Sciatic nerve (tissue), 2 donors: ENCODE measurements around the gene WTAP. TPM values are rescaled to one million over a fixed set of nuclear protein-coding genes. Genes with fewer than 3 reads are reported as not detected.

Source experiments
- ATAC-seq: fragments of 200-7000 bp; cut with Tn5 transposase; one replicate; pipeline ENCODE4 v1.9.1; 2020; ENCODE audit warnings: mild to moderate bottlenecking, moderate library complexity
- DNase-seq: peaks from one replicate; pipeline ENCODE4 v3.0.0-alpha.2; 2020; ENCODE audit warnings: low spot score
- intact Hi-C: fragments of 100-400 bp; cut with DNase I; formaldehyde crosslinking; loops from one replicate; pipeline ENCODE4 v1.14.2; 2022
- total RNA-seq: library from RNA; stranded (reverse); fragmentation: NEBNext Ultra II Directional; extraction: Animal tissue kit (Norgen Biotek cat#: 25700); gene quantifications from one replicate; pipeline ENCODE4 v1.2.1, GENCODE V29; 2021
- donor health status: DM: no; HTN: no; CAD: no.
- donor health status: DM: no; HTN: no; CAD: no.

The WTAP gene
- total RNA-seq, 1 donor from 2014 or later = 88.0 TPM

DNA sequence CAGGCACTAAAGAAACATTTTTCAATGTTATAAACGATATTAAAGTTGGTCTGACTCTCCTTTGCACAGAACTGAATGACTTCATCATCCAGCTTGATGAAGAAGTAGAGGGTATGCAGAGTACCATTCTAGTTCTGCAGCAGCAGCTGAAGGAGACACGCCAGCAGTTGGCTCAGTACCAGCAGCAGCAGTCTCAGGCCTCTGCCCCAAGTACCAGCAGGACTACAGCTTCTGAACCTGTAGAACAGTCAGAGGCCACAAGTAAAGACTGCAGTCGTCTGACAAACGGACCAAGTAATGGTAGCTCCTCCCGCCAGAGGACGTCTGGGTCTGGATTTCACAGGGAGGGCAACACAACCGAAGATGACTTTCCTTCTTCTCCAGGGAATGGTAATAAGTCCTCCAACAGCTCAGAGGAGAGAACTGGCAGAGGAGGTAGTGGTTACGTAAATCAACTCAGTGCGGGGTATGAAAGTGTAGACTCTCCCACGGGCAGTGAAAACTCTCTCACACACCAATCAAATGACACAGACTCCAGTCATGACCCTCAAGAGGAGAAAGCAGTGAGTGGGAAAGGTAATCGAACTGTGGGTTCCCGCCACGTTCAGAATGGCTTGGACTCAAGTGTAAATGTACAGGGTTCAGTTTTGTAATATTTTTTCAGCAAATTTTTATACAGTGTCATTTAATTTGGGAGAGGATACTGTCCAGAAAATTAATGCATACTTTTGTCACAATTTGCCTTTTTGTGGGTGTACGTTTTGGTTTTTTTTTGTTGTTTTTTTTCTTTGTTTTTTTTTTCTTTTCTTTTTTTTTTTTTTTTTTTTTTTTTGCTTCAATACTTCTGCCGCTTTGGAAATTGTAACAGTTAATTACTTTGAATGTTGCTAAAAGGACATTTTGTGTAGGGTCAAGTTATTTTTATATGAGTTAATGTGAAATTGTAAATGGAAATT lies 27.9 kb downstream of the WTAP start:
- ATAC-seq (peak; percentile 43), DNase-seq (no peak)
- intact Hi-C loops = no loop called here

GRCh38 chr6:159756508-159756907 lies 29.2 kb downstream of the WTAP start:
- intact Hi-C loops = no loop called here
- DNase-seq = no peak
- ATAC-seq = no peak

- DNase-seq (no peak), ATAC-seq (no peak)
- intact Hi-C loops = no loop called here
Observed at GRCh38 chr6:159758031-159759001, 31.0 kb downstream of the WTAP start.

GRCh38 chr6:159759645-159760044 lies 32.3 kb downstream of the WTAP start:
- no peak for DNase-seq
- intact Hi-C loops = no loop called here
- ATAC-seq = no peak

DNA sequence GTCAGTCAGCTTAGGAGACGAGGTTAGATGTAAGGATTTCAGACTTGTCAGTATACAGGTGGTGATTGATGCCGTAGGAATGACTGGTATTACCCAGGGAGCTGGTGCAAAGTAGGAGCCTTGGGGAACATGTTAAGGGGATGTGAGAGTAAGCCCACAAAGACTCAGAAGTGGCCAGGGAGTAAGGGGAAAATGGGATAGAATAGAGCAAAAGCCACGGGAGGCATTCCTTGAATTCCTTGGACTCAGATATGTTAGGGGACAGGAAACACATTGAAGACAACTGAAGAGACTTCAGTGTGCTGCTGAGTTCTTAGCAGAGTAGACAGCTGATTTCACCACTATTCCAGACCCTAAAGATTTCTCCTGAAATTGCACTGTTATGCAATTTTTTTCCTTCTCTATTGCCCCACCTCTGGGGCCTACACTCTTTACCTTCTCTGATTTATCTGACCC lies 33.3 kb downstream of the WTAP start:
- no peak for ATAC-seq
- DNase-seq = no peak
- intact Hi-C loops = no loop called here

DNA sequence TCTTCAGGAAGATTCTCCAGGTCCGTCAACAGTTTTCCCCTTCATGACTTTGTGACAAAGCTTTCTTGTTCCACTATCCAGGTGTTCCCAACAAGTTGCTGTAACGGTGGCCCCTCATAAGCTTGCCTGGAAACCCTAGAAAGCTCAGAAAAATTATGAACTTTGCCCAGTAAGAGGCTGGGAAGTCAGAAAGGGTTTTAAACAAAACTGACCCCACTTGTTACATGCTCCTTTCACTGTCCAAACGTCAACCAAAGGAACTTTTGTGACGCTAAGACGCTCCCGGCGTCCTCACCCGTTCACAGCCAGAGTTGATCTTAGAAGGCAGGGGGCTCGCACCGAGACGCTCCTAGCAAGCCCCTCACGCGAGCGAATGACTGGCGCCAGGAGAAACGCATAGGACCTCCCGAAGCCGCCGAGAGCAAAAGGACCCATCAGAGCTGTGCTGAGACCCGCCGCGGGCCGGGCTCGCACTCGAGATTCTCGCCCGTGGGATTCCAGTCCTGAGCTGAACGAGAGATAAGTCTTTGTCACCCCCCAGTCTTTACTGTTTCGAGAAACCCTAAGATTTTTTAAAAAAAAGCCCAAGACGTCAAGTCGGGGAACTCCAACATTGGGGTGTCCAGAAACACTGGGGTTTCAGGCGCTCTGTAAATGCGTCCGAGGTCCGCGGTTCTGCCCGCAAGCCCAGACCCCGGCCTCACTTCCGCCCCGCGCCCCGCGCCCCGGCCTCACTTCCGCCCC lies 34.0 kb downstream of the WTAP start:
- intact Hi-C loops = no loop called here
- no peak for ATAC-seq
- peak; percentile 66 for DNase-seq

DNA sequence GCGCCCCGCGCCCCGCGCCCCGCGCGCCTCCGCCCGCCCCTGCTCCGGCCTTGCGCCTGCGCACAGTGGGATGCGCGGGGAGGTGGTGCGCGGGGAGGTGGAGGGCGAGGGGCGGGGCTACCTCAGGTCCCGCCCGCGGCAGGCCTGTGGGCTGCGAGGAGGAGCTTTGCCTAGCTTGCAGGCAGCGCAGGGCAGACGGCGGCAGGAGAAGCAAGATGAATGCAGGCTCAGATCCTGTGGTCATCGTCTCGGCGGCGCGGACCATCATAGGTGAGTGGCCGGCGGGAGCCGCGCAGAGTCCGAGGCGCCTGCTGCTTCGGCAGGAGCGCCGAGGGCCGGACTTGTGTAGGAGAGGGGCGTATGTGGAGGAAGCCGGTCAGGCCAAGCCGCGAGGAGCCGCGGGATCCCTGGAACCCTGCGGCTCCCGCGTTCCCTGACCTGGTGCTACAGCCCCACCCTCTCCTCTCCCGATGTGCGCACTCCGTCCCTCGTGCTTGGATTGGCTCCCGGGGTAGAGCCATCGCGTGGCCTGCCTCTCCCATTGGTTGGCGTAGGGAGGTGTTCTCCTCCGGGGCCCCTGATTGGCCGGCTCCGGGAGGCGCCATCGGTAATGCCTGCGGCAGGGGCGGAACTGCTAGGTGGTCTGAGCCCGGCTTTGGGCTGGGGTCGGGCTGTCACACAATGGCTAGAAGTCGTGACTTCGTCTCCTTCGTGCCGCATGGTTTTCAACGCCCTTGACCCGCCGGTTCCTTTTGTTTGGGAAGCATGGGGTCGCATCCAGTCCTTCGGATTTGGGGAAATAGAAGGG lies 34.8 kb downstream of the WTAP start, which contains the start of gene ACAT2:
TSS of gene ACAT2 (plus strand) at position 173 of the 808 bp plus-strand sequence. CDS start at position 216, 43 bp downstream.
- DNase-seq = peak; percentile 97
- intact Hi-C loops = no loop called here
- peak; percentile 99 for ATAC-seq

GRCh38 chr6:159762681-159763293 lies 35.5 kb downstream of the WTAP start:
- peak; percentile 11 for ATAC-seq
- DNase-seq = no peak
- intact Hi-C loops = no loop called here

DNA sequence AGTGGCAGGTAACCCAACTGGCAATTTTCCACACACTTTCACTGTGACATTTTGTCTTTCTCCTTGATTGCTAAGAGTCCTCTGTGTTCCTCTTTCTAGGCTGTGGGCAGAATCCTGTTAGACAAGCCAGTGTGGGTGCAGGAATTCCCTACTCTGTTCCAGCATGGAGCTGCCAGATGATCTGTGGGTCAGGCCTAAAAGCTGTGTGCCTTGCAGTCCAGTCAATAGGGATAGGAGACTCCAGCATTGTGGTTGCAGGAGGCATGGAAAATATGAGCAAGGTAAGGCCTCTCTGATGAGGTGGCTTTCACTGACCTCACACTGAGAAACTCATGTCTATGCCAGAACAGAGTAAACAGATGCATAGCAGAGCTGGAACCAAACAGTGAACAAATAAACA lies 39.6 kb downstream of the WTAP start:
- intact Hi-C loops = no loop called here
- ATAC-seq = no peak
- DNase-seq = no peak

GRCh38 chr6:159769470-159769869 lies 42.2 kb downstream of the WTAP start:
- DNase-seq = no peak
- intact Hi-C loops = no loop called here
- no peak for ATAC-seq

DNA sequence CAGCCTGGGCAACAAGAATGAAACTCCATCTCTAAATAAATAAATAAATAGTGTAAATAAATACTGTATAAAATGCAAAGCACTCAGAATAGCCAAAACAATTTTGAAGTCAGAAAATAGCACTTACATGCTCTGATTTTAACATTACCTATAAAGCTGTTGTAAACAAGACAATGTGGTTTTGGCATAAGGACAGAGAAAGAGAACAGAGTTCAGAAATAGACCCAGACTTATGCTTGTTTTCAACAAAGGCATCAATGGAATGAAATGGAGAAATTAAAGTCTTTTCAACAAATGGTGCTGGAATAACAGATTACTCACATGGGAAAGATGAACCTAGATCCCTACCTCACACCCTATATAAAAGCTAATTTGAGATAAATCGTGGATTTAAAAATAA lies 44.9 kb downstream of the WTAP start:
- no peak for DNase-seq
- ATAC-seq = no peak
- intact Hi-C loops = no loop called here

- intact Hi-C loops = no loop called here
- ATAC-seq = no peak
Observed at GRCh38 chr6:159777240-159777904, 50.1 kb downstream of the WTAP start.

GRCh38 chr6:159778131-159778530 lies 50.8 kb downstream of the WTAP start:
- no peak for DNase-seq
- ATAC-seq = no peak
- intact Hi-C loops = no loop called here

More at GRCh38 chr6:159777240-159777904, 50.1 kb downstream of the WTAP start:
- DNase-seq = no peak

- intact Hi-C loops = no loop called here
- ATAC-seq (no peak), DNase-seq (no peak)
Observed at GRCh38 chr6:159778542-159779103, 51.3 kb downstream of the WTAP start.

DNA sequence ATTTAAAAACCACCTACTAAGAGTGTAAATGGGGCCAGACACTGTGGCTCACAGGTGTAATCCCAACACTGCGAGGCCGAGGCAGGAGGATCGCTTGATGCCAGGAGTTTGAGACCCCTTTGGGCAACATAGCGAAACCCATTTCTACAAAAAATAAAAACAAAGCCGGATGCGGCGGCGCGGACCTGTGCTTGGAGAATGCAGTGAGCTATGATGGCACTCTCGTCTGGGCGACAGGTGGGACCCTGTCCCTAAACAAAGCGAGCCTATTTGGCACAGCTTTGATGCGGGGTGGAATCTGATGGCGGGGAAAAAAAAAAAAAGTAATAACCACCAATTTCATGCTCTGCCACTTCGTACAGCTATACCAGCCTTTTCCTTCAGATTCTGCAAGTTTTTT lies 61.0 kb downstream of the WTAP start:
- DNase-seq = no peak
- no peak for ATAC-seq
- intact Hi-C loops = no loop called here

DNA sequence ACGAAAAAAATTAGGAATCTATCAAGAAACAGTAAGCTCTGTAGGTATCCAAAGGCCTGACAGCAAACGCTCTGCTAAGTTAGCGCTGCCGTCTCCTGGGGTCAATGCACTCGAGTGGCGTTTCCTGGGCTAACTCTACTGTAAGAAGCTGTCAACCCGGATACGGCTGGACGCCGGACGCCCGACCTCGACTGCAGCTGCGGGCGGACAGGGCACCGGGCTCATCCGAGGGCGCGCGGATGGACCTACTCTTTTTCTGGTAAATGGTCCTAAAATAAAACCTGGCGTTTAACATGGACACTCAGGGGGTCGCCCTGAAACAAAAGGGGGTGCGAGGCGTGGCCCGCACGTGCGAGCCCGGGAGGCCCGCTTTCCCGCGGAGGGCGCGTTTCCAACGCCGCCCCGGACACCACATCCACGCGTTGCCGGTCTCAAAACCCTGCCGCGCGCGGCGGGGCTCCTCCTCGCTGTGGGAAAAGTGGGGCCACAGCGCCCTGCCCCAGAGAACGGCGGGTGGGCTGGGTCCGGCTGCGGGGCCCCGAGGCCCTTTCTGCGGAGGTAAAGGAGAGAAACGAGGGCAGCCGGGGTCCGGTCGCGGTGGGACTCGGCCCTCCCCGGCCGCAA lies 61.6 kb downstream of the WTAP start:
- intact Hi-C loops = no loop called here
- no peak for ATAC-seq
- DNase-seq = peak; percentile 70
